Activated T-cell treated with anti-CD3 and anti-CD28 coated beads, Interleukin-2, amount 50 U/mL, for 48 hours (primary cell): ENCODE results near the gene USP50.
"Not testable (repeated sequence)": the region's sequence is repeated elsewhere in the genome, so short reads cannot be mapped to it uniquely, and the experiment has no call there.

Experiments
- DNase-seq, 2 experiments: peaks; one replicate each; pipeline ENCODE4 v3.0.0-alpha.2; 2020

The USP50 gene

DNA sequence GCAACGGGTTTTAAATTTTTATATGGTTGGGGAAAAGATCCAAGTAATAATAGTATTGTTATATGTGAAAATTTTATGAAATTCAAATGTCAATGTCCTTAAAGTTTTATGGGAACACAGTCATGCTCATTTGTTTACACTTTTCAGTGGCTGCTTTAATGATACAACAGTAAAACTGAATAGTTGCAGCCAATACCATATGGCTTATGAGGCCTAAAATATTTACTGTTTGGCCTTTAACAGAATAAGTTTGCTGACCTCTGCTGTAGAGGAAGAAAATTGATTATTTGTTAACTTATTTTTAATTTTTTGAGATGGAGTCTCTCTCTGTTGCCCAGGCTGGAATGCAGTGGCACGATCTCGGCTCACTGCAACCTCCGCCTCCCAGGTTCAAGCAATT is 44.7 kb downstream of the USP50 start:
- DNase-seq = no peak

DNA sequence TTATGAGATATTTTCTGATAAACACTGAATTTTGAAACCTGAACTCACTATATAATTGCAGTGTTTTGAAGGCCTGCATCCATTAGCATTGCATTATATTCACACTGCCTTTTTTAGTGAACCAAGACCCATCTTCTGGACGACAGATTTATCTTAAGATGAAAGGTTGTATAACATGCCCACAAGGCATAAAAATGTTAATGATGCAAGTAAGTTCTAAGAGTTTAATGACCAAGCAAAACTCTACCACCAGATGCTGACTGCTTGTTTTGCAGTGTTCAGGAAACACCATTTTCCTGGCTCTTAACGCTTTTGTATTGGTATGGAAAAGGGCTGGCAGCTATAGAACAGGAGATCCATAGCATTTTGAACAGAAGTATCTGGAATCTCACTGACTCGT is 46.1 kb downstream of the USP50 start:
- no peak for DNase-seq

DNA sequence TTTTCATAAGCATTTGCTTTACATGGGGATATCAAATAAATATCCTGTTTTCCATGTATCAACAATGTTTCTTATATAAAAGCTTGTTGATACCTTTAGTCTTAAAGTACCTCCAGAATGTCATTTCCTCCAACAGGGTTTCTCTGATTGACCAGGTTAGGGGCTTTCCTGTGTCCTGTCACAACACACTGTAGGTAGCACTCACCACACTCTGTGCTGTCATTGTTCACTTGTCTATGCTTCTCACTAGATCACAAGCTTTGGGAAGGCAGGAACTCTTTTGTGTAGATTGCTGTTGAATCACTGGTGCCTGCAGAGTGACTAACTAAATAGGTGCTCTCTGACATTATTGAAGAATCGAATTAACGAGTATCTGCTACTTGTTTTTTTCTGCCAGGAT is 49.8 kb downstream of the USP50 start:
- no peak for DNase-seq

DNA sequence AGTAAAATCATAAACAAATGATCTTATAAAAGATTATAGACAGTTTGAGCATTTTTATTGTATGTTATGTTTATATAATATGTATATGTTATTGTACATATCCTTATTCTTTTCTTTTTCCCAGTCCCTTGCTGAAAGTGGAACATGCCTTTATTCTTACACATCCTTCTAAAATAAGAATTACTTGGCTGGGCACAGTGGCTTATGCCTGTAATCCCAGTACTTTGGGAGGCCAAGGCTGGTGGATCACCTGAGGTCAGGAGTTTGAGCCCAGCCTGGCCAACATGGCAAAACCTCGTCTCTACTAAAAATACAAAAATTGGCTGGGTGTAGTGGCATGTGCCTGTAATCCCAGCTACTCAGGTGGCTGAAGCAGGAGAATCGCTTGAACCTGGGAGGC is 51.9 kb downstream of the USP50 start:
- not testable (repeated sequence) for DNase-seq

DNA sequence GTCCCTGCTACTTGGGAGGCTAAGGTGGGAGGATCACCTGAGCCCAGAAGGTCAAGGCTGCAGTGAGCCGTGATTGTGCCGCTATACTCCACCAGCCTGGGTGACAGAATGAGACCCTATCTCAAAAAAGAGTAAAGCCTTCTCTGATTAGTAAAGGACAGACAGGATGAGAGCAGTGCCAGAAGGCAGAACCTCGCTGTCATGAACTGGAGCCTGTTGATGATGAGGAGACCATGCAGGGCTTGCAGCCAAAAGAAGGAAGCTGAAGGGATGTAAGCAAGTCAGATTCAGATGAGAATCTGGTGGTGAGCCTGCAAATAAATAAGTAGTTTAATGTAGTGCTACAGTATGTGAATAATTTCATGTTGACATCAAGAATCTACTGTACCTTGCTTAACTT is 52.8 kb downstream of the USP50 start:
- DNase-seq = no peak

DNA sequence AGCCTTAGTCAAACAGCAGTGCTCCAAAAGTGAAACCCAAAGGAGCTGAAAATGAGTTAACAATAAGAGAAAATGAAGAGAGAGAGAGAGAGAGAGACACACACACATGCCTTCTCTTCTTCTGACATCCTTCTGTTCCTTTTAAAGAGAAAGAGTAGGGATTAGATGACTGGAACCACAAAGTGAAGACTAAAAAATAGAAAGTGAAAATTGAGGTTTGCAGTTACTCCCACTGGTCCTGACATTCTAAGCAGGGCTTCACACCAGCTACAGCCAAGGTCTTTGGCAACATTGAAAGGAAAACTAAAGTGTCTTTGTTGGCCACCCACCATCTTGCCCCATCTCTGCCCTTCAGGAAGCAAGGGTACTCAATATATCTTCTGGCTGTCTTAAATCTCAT is 59.2 kb downstream of the USP50 start:
- DNase-seq = no peak

DNA sequence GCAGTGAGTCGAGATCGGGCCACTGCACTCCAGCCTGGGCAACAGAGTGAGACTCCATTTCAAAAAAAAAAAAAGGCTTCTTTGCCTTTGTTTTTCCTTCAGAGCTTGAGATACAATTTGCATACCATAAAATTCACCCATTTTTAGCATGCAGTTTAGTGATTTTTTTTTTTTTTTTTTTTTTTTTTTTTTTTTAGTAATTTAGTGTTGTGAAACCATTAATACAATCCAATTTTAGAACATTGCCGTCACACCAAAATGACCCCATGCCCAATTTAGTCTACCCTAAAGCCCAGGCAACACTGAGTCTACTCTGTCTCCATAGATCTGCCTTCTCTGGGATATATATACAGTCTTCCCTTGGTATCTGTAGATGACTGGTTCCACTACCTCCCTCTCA is 61.1 kb downstream of the USP50 start:
- DNase-seq = no peak

DNA sequence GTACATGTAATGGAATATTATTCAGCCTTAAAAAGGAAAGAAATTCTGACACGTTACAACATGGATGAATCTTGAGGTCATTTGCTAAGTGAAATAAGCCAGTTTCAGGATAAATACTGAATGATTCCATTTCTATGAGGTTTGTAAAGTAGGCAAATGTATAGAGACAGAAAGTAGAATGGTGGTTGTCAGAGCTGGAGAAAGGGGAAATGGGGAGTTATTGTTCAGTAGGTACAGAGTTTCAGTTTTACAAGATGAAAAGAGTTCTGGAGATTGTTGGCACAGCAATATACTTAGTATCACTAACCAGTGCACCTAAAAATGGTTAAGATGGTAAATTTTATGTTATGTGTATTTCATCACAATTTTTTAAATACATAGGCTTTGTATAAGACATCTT is 61.7 kb downstream of the USP50 start:
- no peak for DNase-seq

DNA sequence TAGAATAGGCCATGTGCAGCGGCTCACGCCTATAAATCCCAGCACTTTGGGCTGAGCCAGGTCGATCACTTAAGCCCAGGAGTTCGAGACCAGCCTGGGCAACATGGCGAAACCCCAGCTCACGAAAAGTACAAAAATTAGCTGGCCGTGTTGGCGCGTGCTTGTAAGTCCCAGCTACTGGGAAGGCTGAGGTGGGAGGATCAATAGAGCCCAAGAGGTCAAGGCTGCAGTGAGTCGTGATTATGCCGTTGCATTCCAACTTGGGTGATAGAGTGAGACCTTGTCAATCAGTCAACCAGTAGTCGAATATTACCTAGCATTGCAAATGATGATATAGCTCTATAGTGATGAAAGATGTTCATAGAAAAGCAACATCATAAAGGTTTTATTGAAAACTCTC is 70.3 kb downstream of the USP50 start:
- DNase-seq = no peak

DNA sequence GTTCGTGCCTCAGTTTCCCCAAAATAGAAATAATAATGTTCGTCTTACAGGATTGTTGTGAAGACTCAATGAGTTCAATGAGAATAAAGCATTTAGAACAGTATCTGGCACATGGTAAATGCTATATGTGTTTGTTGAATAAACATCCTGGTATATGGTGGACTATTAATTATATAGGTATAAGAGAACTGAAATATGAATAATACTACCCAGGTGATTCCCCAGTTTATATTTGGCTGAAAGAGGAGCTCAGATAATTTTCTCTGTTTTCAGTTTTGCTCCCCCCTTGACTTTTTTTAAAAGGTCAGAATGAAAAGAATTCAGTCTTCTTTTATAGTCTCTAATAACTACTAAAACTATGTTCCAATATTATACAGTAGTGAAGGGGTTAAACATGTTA is 75.4 kb downstream of the USP50 start:
- no peak for DNase-seq

DNA sequence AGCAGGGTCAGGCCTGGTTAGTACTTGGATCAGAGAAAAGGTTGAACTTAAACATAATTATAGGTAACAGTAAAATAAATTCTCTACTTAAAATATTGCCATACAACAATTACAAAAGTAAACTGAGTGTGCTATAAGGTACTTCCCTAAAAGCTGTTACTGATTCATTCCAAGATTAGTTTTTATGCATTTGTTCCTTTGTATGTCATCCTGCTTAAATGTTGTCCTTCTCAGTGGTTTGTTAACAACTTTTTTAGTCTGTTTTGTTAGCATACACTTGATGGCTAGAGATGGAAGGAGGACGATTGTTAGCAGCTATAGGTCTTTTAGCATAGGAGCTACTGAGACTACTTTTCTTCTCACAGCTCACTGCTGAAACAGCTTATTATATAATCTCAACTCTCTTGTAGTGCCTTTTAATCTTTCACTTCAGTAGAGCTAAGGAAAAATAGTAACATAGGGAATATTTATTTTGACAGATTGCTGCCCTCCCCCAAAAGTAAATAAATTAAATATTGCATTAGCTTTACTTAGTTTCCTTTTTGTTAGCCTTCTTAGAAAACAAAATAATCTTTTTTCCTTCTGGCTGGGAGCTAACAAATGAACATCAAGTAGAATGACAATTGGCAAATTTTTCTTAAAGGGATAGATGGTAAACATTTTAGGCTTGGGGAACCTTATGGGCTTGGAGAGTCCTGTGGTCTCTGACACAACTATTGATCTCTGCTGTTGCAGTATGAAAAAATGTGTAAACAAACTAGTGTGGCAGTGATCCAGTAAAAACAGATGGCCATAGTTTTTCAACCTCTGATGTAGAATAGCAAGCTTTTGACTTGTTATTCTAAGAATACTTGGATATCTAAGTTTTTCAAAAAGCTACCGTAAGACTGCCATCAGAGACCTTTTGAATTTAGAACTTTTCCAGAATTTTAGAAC is 82.8 kb downstream of the USP50 start:
- no peak for DNase-seq

DNA sequence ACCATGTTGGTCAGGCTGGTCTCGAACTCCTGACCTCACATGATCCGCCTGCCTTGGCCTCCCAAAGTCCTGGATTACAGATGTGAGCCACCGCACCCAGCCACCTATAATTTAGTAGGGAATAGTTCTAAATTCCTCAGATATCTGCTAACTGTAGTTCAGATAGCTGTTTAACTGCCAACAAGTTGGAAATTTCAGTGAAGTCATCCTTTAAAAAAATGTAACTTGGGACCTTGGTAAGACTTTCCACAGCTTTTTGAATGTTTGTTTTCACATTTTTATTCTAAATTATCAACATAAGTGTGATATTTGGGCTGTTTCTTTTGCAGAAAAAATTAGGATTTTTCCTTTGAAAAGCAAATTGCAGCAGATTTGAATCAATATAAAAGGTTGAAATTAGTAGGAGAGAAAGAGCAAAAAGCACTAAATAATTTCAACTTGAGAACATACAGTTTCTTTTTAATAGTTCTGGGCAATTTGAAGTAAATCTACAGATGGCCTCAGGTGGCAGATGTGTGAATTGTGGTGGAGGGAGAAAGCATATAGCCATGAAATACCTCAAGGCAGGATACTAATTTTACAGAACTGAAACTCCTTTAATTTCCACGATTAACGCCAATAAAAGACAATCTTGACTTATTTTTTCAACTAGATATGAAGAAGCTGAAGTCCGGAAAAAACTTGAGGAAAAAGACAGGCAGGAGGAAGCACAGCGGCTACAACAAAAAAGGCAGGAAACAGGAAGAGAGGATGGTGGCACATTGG is 87.9 kb downstream of the USP50 start:
- no peak for DNase-seq

DNA sequence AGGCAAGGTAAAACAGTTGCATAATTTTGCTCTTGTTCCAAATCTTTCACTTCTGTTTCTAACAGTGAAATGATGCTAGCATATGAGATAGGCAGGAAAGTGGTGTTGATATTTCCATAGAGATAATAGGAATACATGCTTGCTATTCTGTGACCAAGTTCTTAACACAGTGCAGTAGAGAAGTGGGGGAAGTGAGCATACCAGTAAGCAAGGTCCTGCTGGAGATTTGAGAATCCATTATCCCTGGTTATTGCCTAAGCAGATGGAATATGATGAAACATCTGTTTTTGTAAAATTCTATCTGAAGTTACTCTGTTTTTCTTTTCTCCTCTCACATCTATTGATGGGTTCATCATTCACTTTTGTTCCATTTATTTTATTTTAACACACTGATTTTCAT is 93.5 kb downstream of the USP50 start:
- DNase-seq = no peak
